KMS-11 (cell line): ENCODE results near the gene RBM7.

ENCODE experiments used
- H2AFZ ChIP-seq: fragments of 200-600 bp; sonication (generic); 2 replicates; pipeline ENCODE4 v1.6.1; 2016; ENCODE audit warnings: antibody characterized with exemption, mixed run types, low read depth
- H3K27ac ChIP-seq: fragments of 200-600 bp; sonication (generic); 2 replicates; pipeline ENCODE4 v1.6.1; 2016; ENCODE audit warnings: mild to moderate bottlenecking, mixed run types
- H3K27me3 ChIP-seq: fragments of 200-600 bp; sonication (generic); 2 replicates; pipeline ENCODE4 v1.6.1; 2017; ENCODE audit warnings: mild to moderate bottlenecking, low read depth, mixed run types, moderate library complexity; ENCODE audit not compliant: insufficient read depth
- H3K36me3 ChIP-seq: fragments of 200-600 bp; sonication (generic); 2 replicates; pipeline ENCODE4 v1.6.1; 2017; ENCODE audit warnings: mild to moderate bottlenecking, mixed run types; ENCODE audit not compliant: insufficient read depth
- H3K4me1 ChIP-seq: fragments of 200-600 bp; sonication (generic); 2 replicates; pipeline ENCODE4 v1.6.1; 2016; ENCODE audit warnings: mild to moderate bottlenecking, low read depth, mixed run types; ENCODE audit not compliant: poor library complexity, severe bottlenecking
- H3K4me2 ChIP-seq: fragments of 200-600 bp; sonication (generic); 2 replicates; pipeline ENCODE4 v1.7.0; 2016; ENCODE audit warnings: mild to moderate bottlenecking, mixed run types
- H3K4me3 ChIP-seq: fragments of 200-600 bp; sonication (generic); IDR thresholded peaks from 2 replicates; pipeline ENCODE4 v1.6.1; 2017; ENCODE audit warnings: low read depth, low read length, mixed read lengths; ENCODE audit not compliant: insufficient read depth
- H3K79me2 ChIP-seq: fragments of 200-600 bp; sonication (generic); 2 replicates; pipeline ENCODE4 v1.6.1; 2016; ENCODE audit warnings: low read depth, mixed run types; ENCODE audit not compliant: insufficient read depth
- H3K9ac ChIP-seq: fragments of 200-600 bp; sonication (generic); 2 replicates; pipeline ENCODE4 v1.6.1; 2016; ENCODE audit warnings: mild to moderate bottlenecking, mixed run types
- H4K20me1 ChIP-seq: fragments of 200-600 bp; sonication (generic); 2 replicates; pipeline ENCODE4 v1.6.1; 2016; ENCODE audit warnings: mild to moderate bottlenecking, mixed run types; ENCODE audit not compliant: insufficient read depth
- TF ChIP-seq, protein P1 (sequence below): fragments of 200-600 bp; sonication (generic); conservative IDR thresholded peaks from 2 replicates; pipeline ENCODE4 v1.6.1; 2017; ENCODE audit warnings: low read depth, mild to moderate bottlenecking, antibody characterized with exemption, low read length, moderate library complexity, mixed read lengths

Gene RBM7

DNA sequence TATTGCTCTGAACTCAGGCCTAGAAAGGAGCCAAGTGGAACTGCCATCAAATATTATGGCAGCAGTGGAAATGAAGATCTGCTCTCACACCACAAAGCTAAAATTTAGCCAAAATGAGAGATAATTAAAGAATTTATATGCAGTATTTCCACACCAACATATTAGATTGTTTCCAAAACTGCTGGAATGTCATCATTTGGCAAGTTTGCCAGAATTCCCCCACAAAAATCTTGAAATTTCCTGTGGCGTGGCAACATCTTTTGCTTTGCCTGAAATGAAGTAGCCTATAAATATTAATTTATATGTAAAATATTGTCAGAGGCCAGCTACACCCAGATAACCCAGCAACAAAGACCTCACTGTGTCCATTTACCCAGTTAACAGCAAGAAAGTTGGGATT, 13.9 kb upstream of the RBM7 start:
- Histone ChIP-seq H3K9ac (no peak overlapping the region), H3K4me1 (no peaks in the 10 kb centered on the region), H3K4me3 (no peak overlapping the region), H3K27me3 (no peaks in the 10 kb centered on the region), H2AFZ (no peak overlapping the region), H3K4me2 (no peak overlapping the region), H3K36me3 (no peaks in the 10 kb centered on the region), H3K79me2 (no peaks in the 10 kb centered on the region), H3K27ac (no peak overlapping the region), H4K20me1 (no peaks in the 10 kb centered on the region)
- TF ChIP-seq, protein P1, sequence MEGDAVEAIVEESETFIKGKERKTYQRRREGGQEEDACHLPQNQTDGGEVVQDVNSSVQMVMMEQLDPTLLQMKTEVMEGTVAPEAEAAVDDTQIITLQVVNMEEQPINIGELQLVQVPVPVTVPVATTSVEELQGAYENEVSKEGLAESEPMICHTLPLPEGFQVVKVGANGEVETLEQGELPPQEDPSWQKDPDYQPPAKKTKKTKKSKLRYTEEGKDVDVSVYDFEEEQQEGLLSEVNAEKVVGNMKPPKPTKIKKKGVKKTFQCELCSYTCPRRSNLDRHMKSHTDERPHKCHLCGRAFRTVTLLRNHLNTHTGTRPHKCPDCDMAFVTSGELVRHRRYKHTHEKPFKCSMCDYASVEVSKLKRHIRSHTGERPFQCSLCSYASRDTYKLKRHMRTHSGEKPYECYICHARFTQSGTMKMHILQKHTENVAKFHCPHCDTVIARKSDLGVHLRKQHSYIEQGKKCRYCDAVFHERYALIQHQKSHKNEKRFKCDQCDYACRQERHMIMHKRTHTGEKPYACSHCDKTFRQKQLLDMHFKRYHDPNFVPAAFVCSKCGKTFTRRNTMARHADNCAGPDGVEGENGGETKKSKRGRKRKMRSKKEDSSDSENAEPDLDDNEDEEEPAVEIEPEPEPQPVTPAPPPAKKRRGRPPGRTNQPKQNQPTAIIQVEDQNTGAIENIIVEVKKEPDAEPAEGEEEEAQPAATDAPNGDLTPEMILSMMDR = no peak

DNA sequence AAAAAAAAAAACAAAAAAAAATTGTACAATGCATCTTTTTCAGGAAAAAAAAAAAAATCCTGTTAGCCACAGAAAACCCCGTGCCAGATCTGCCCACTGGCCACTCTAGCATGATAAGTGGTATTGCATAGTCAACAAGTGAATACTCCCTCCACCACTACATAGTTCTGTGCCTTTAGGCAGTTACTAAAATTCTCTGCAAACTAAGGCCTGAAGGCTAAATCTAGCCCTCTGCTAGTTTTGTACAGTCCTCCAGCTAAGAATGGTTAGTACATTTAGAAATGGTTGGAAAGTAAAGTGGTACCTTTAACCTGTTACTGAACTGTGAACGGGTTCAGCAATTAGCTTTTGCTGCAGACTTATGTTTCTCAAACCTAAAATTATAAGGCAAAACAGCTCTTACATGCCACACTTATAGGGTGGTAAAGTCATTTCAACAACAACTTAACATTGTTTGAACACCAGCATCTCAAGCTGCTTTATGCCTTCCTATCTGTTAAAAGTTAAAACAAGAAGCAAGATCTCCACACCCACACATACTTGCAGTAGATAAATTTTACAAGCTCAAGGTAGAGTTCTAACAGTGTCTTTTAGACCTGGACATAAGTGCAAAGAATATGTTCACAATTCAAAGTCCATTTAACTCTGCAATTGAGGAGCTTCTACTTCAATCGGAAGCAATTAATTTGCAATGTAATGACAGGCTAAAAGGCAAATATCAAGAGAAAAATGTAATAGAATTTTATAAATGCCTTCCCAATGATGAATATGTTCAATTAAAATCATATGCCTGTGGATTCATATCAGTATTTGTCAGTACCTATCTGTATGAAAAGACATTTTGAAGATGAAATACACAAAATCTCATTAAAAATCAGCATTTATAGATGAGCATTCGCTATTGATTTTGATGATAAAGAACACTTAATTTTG, 7.5 kb upstream of the RBM7 start:
- Histone ChIP-seq H3K4me2 (no peak overlapping the region), H4K20me1 (no peaks in the 10 kb centered on the region), H3K27me3 (no peaks in the 10 kb centered on the region), H3K4me1 (no peaks in the 10 kb centered on the region), H2AFZ (no peak overlapping the region), H3K9ac (no peak overlapping the region), H3K36me3 (no peaks in the 10 kb centered on the region), H3K4me3 (no peak overlapping the region), H3K27ac (no peak overlapping the region), H3K79me2 (no peaks in the 10 kb centered on the region)
- TF ChIP-seq, protein P1 = no peak

DNA sequence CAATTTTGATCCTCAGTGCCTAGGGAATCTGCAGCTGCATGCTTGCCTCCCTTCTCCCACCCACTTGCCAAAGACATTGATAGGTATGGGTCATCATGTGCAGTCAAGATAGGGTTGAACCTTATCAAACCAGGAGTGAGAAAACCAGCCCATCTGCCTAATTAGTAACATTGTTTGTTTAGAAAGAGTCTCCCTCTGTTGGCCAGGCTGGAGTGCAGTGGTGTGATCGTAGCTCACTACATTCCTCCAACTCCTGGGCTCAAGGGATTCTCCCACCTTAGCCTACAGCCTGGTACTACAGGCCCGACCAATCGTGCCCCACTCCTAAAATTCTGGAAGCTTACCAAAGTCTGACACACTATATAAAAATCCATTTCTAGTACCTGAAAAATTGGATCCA, 4.7 kb upstream of the RBM7 start:
- H4K20me1 ChIP-seq = no peaks in the 10 kb centered on the region
- peaks cover 9% of the 10 kb centered on the region for H3K4me1 ChIP-seq
- H3K27ac ChIP-seq = no peak overlapping the region
- H3K9ac ChIP-seq = no peak overlapping the region
- H3K36me3 ChIP-seq = no peaks in the 10 kb centered on the region
- H3K4me2 ChIP-seq = no peak overlapping the region
- no peak overlapping the region for H3K4me3 ChIP-seq
- no peak overlapping the region for H2AFZ ChIP-seq
- H3K79me2 ChIP-seq = peaks cover 9% of the 10 kb centered on the region; the same call in 1 of the 2 replicates
- no peaks in the 10 kb centered on the region for H3K27me3 ChIP-seq
- TF ChIP-seq, protein P1 = no peak

DNA sequence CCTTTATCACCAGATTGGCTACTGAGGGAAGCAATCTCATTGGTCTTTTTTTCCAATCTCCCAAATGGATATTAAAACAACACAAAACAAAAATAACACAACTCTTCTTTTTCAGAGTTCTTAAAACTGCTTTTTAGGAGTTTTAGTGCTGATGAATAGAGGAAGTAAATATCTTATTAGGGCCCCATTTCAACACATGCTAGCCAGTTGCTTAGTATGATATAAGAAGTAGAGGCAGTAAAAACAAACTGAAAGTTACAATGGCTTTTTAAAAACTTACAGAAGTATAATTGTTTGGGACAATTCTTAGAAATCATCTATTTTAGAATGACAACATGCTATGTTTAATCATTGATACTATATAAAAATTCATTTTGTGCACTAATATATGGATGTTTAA, 3.5 kb upstream of the RBM7 start:
- no peak overlapping the region for H3K9ac ChIP-seq
- no peak overlapping the region for H3K4me3 ChIP-seq
- H2AFZ ChIP-seq = no peak overlapping the region
- H3K36me3 ChIP-seq = no peaks in the 10 kb centered on the region
- TF ChIP-seq, protein P1 = no peak
- no peak overlapping the region for H3K4me2 ChIP-seq
- H3K27ac ChIP-seq = no peak overlapping the region
- H4K20me1 ChIP-seq = no peaks in the 10 kb centered on the region
- H3K79me2 ChIP-seq = peaks cover 20% of the 10 kb centered on the region; the same call in 1 of the 2 replicates
- no peaks in the 10 kb centered on the region for H3K27me3 ChIP-seq
- H3K4me1 ChIP-seq = peaks cover 14% of the 10 kb centered on the region
